ENCODE measurements around the gene SCLT1. TPM values are rescaled to one million over a fixed set of nuclear protein-coding genes. Genes with fewer than 3 reads are reported as not detected.

Gene SCLT1
- total RNA-seq, 2 donors from 2014 or later = 9.5 to 14.0 TPM

GRCh38 chr4:129110931-129111330 lies 17.6 kb upstream of the SCLT1 start:
- ATAC-seq (ENCODE audit: insufficient number of reproducible peaks, low FRiP score, low read depth) (no peak), DNase-seq (ENCODE audit: low spot score) (no peak)
- H3K4me3 ChIP-seq = no peak overlapping the region
- TF ChIP-seq CTCF (IDR thresholded peaks at IDR 0.05) = no peak
- H3K4me1 ChIP-seq (ENCODE audit: control insufficient read depth in 1 of 2, low read depth in 2 of 2) = no peaks in the 10 kb centered on the region
- no peaks in the 10 kb centered on the region for H3K9me3 ChIP-seq
- H3K27ac ChIP-seq = no peak overlapping the region
- no peaks in the 10 kb centered on the region for H3K27me3 ChIP-seq (replicated peaks; ENCODE audit: insufficient read depth)
- no peaks in the 10 kb centered on the region for H3K36me3 ChIP-seq

- no peak overlapping the region for H3K27ac ChIP-seq
These were observed 16.9 kb upstream of the SCLT1 start for GRCh38 chr4:129109965-129110824.

GRCh38 chr4:129098531-129099001 lies 5.2 kb upstream of the SCLT1 start:
- ATAC-seq (ENCODE audit: insufficient number of reproducible peaks, low FRiP score, low read depth) = no peak
- no peak for TF ChIP-seq CTCF (IDR thresholded peaks at IDR 0.05)
- no peak for DNase-seq (ENCODE audit: low spot score)

More at GRCh38 chr4:129109965-129110824, 16.9 kb upstream of the SCLT1 start:
- DNase-seq (ENCODE audit: low spot score) (no peak), ATAC-seq (ENCODE audit: insufficient number of reproducible peaks, low FRiP score, low read depth) (no peak)
- Histone ChIP-seq H3K36me3 (no peaks in the 10 kb centered on the region), H3K9me3 (no peaks in the 10 kb centered on the region), H3K4me3 (no peak overlapping the region), H3K27me3 (replicated peaks; ENCODE audit: insufficient read depth) (no peaks in the 10 kb centered on the region), H3K4me1 (ENCODE audit: control insufficient read depth in 1 of 2, low read depth in 2 of 2) (no peaks in the 10 kb centered on the region)
- TF ChIP-seq CTCF (IDR thresholded peaks at IDR 0.05) = no peak

GRCh38 chr4:129095811-129096454 lies 2.6 kb upstream of the SCLT1 start, which contains the start of gene C4orf33:
TSS of gene C4orf33 (plus strand) at chr4:129096152. CDS start at chr4:129102611, 6,459 bp downstream.
- TF ChIP-seq CTCF (IDR thresholded peaks at IDR 0.05) = no peak
- Histone ChIP-seq H3K36me3 (no peaks in the 10 kb centered on the region), H3K4me3 (peak within 1 kb of the TSS; percentile 78), H3K4me1 (ENCODE audit: control insufficient read depth in 1 of 2, low read depth in 2 of 2) (peaks cover 6 to 28% of the 10 kb centered on the region in 2 donors), H3K9me3 (no peaks in the 10 kb centered on the region), H3K27me3 (replicated peaks; ENCODE audit: insufficient read depth) (no peaks in the 10 kb centered on the region), H3K27ac (peak within 1 kb of the TSS; percentile 45 to 70)
- ATAC-seq (ENCODE audit: insufficient number of reproducible peaks, low FRiP score, low read depth) = peak; percentile 82
- peak; percentile 33 for DNase-seq (ENCODE audit: low spot score)

More at GRCh38 chr4:129098531-129099001, 5.2 kb upstream of the SCLT1 start:
- no peak overlapping the region for H3K4me3 ChIP-seq
- H3K36me3 ChIP-seq = no peaks in the 10 kb centered on the region
- no peaks in the 10 kb centered on the region for H3K9me3 ChIP-seq
- H3K27ac ChIP-seq = no peak overlapping the region
- H3K4me1 ChIP-seq (ENCODE audit: control insufficient read depth in 1 of 2, low read depth in 2 of 2) = peaks cover 0 to 12% of the 10 kb centered on the region in 2 donors
- no peaks in the 10 kb centered on the region for H3K27me3 ChIP-seq (replicated peaks; ENCODE audit: insufficient read depth)

- peak overlapping the region in 1 of 2 donors; percentile 95 for H3K27ac ChIP-seq
These were observed 1.0 kb upstream of the SCLT1 start for GRCh38 chr4:129094347-129094746.

More at GRCh38 chr4:129094347-129094746, 1.0 kb upstream of the SCLT1 start:
- no peaks in the 10 kb centered on the region for H3K9me3 ChIP-seq
- H3K4me1 ChIP-seq (ENCODE audit: control insufficient read depth in 1 of 2, low read depth in 2 of 2) = peaks cover 6 to 32% of the 10 kb centered on the region in 2 donors
- peak overlapping the region; percentile 79 for H3K4me3 ChIP-seq
- H3K36me3 ChIP-seq = no peaks in the 10 kb centered on the region
- ATAC-seq (ENCODE audit: insufficient number of reproducible peaks, low FRiP score, low read depth) = no peak
- H3K27me3 ChIP-seq (replicated peaks; ENCODE audit: insufficient read depth) = no peaks in the 10 kb centered on the region
- DNase-seq (ENCODE audit: low spot score) = no peak
- TF ChIP-seq CTCF (IDR thresholded peaks at IDR 0.05) = no peak
